ENCODE measurements around the gene TRABD2B.

DNA sequence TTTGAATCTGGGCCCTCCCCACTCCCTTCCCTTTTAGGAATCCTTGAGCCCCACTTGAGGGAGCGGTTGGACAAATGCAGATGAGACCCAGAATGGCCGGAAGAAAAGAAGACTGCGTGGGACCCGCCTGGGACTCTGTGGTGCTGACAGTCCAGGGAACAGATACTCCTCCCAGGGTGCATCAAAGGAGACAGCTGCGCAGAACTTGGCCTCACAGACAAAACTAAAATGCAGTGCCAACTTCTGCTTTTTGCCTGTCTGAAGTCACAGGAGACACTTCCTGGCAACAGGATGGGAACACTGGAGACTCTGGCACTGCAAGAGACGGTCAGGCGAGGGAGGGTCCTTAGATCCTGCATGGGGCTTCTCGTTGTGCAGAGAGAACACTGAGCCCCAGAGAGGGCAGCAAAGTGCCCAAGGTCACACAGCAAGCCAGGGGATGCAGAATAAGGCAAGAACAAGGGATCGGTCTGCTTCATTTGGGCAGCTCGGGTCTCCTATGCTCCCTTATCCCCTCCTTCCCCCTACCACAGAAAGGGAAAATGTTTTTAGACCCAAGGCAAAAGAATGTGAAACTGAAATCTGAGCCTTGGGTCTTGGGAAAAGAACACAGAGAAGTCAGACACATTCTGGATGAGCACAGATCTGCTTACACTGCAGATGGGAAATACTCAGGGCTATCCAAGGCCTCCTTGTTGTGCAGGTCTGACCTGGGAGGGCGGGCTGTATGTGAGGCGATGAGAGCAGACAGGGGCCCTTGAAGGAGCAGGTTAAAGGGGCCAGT, 182.4 kb downstream of the TRABD2B start:
- TF ChIP-seq POLR2A (IDR thresholded peaks at IDR 0.05) (no peak), POLR2AphosphoS5 (IDR thresholded peaks at IDR 0.05) (no peak)
- TF ChIP-seq, protein P1, sequence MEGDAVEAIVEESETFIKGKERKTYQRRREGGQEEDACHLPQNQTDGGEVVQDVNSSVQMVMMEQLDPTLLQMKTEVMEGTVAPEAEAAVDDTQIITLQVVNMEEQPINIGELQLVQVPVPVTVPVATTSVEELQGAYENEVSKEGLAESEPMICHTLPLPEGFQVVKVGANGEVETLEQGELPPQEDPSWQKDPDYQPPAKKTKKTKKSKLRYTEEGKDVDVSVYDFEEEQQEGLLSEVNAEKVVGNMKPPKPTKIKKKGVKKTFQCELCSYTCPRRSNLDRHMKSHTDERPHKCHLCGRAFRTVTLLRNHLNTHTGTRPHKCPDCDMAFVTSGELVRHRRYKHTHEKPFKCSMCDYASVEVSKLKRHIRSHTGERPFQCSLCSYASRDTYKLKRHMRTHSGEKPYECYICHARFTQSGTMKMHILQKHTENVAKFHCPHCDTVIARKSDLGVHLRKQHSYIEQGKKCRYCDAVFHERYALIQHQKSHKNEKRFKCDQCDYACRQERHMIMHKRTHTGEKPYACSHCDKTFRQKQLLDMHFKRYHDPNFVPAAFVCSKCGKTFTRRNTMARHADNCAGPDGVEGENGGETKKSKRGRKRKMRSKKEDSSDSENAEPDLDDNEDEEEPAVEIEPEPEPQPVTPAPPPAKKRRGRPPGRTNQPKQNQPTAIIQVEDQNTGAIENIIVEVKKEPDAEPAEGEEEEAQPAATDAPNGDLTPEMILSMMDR (IDR thresholded peaks at IDR 0.05), result no peak
